Measurements from ENCODE around the gene EIF2B1. TPM values are rescaled to one million over a fixed set of nuclear protein-coding genes. Genes with fewer than 3 reads are reported as not detected.
"Not testable (repeated sequence)": the region's sequence is repeated elsewhere in the genome, so short reads cannot be mapped to it uniquely, and the experiment has no call there.

EIF2B1 gene
- total and polyA plus RNA-seq, 11 donors, result 17.0 to 109 (median 30.1) TPM

GRCh38 chr12:123580772-123581171 lies 52.7 kb downstream of the EIF2B1 start:
- ATAC-seq, result no peak
- Histone ChIP-seq H3K36me3 (peaks cover 0 to 10% (median 0%) of the 10 kb centered on the region in 9 donors), H3K9me3 (peaks cover 0 to 4% (median 0%) of the 10 kb centered on the region in 12 donors), H3K27ac (peak overlapping the region in 3 of 12 donors; percentile 30 to 59 (median 44)), H3K27me3 (no peaks in the 10 kb centered on the region), H3K4me3 (no peak overlapping the region), H3K4me1 (peaks cover 0 to 31% (median 22%) of the 10 kb centered on the region in 12 donors)
- WGBS, 4 donors, result 91 to 98% (median 96%) methylated on average over 4 of the region's 4 CpGs
- intact Hi-C loops (cut with DNase I), result loop anchor here (5.0 kb wide), 6 partner anchors 48 to 193 kb away; partner anchors contain the start of genes RILPL1 (in 9 of the 10), SNRNP35 (in 4 of the 10) and RILPL2 (in 1 of the 10)
- TF ChIP-seq CTCF (IDR thresholded peaks at IDR 0.05) (no peak), POLR2A (IDR thresholded peaks at IDR 0.05) (no peak)
- DNase-seq, result no peak

GRCh38 chr12:123578829-123579228 lies 54.7 kb downstream of the EIF2B1 start:
- H3K27ac ChIP-seq; H3K4me3 ChIP-seq; H3K9me3 ChIP-seq; intact Hi-C loops (cut with DNase I); H3K36me3 ChIP-seq; ATAC-seq; H3K27me3 ChIP-seq; DNase-seq: not testable (repeated sequence)
- 86 to 94% (median 92%) methylated on average over 4 of the region's 4 CpGs for WGBS, 4 donors
- peaks cover 0 to 22% (median 14%) of the 10 kb centered on the region in 12 donors for H3K4me1 ChIP-seq

GRCh38 chr12:123578243-123578642 lies 55.2 kb downstream of the EIF2B1 start:
- DNase-seq, result no peak
- WGBS, 4 donors, result 91 to 96% (median 94%) methylated on average over 3 of the region's 3 CpGs
- peaks cover 0 to 10% (median 0%) of the 10 kb centered on the region in 9 donors for H3K36me3 ChIP-seq
- no peak overlapping the region for H3K27ac ChIP-seq
- peaks cover 0 to 5% (median 0%) of the 10 kb centered on the region in 12 donors for H3K9me3 ChIP-seq
- H3K27me3 ChIP-seq, result no peaks in the 10 kb centered on the region
- intact Hi-C loops (cut with DNase I), result no loop called here
- ATAC-seq, result no peak
- no peak overlapping the region for H3K4me3 ChIP-seq
- TF ChIP-seq CTCF (IDR thresholded peaks at IDR 0.05) (no peak), POLR2A (IDR thresholded peaks at IDR 0.05) (no peak)
- H3K4me1 ChIP-seq, result peaks cover 0 to 20% (median 12%) of the 10 kb centered on the region in 12 donors

GRCh38 chr12:123576611-123577010 lies 56.9 kb downstream of the EIF2B1 start:
- H3K4me3 ChIP-seq, result no peak overlapping the region
- ATAC-seq, result no peak

More at GRCh38 chr12:123576611-123577010, 56.9 kb downstream of the EIF2B1 start:
- no peak for DNase-seq
- H3K4me1 ChIP-seq, result peaks cover 0 to 5% (median 0%) of the 10 kb centered on the region in 12 donors
- H3K9me3 ChIP-seq, result peaks cover 0 to 5% (median 0%) of the 10 kb centered on the region in 12 donors
- intact Hi-C loops (cut with DNase I), result no loop called here
- TF ChIP-seq CTCF (IDR thresholded peaks at IDR 0.05) (no peak), POLR2A (IDR thresholded peaks at IDR 0.05) (no peak)
- 90 to 92% (median 91%) methylated on average over 1 of the region's 1 CpG for WGBS, 4 donors
- peaks cover 0 to 10% (median 0%) of the 10 kb centered on the region in 9 donors for H3K36me3 ChIP-seq
- no peak overlapping the region for H3K27ac ChIP-seq
- no peaks in the 10 kb centered on the region for H3K27me3 ChIP-seq
